Measurements from ENCODE around the gene HLA-B.

HLA-B gene

GRCh38 chr6:31368461-31368860, 11.5 kb upstream of the HLA-B start:
- no peak overlapping the region for H3K27ac Mint-ChIP-seq
- H3K4me3 Mint-ChIP-seq: no peak overlapping the region
- no peak for ATAC-seq
- H3K27me3 Mint-ChIP-seq: peaks cover 19% of the 10 kb centered on the region
- peaks cover 7% of the 10 kb centered on the region for H3K9me3 Mint-ChIP-seq
- H3K4me1 Mint-ChIP-seq: peaks cover 21% of the 10 kb centered on the region
- no peak for DNase-seq
- H3K36me3 Mint-ChIP-seq (ENCODE audit: low read depth): peaks cover 5% of the 10 kb centered on the region

DNA sequence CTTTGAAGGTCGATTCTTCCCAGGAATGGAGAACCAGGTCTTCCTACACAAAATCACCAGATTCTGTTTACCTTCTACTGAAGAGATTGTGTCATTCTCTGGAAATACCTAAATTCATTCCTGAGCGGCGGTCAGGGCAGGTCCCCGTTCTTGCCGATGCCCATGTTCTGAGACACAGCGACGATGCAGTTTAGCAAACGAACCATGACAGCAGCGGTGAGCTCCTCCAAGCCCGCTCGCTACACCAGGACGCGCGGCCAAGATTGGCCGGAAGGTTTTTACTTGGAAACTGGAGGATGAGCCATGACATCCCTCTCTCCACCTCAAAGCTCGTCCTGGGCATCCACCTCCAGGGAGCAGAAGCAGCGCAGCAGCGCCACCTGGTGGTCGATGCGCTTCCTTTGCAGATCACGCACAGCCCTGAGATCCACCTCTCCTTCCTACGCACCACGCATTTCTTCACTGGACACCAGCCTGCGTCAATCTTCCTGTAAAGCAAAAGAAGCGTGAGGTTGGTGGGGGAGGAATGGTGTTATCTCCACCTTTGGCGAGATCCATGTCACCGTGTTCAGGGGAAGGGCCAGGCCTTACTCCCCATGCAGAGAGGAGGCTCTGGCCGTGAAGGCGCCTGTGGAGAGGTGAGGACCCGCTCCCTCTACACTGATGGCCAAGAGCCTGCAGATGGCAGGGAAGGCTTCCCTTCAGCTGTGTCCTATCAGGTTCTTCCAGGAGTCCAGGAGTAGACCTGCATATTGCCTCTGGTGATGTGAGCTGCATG, 9.9 kb upstream of the HLA-B start:
- Mint-ChIP-seq H3K27me3 (peaks cover 18% of the 10 kb centered on the region), H3K36me3 (ENCODE audit: low read depth) (peaks cover 1% of the 10 kb centered on the region), H3K4me3 (peak overlapping the region; percentile 76), H3K27ac (no peak overlapping the region), H3K4me1 (peaks cover 17% of the 10 kb centered on the region), H3K9me3 (peaks cover 1% of the 10 kb centered on the region)
- ATAC-seq: peak; percentile 99
- DNase-seq: peak; percentile 91

DNA sequence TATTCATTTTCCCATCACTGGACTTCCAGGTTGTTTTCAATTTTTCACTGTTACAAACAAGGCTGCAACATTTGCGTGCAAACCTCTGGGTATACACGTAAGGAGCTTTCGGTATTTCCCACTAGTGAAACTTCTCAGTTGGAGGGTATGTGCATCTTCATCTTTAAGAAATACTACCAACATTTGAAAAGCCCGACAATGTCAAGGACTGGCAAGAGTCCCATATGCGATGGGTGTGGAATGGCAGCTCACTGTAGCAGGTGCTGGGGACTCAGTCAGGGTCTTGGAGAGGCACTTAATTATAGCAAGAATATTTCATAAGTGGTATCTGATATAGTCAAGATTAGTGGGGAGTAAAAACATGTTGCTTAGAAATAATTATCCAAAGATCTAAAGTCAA, 8.9 kb upstream of the HLA-B start:
- Mint-ChIP-seq H3K27me3 (peaks cover 17% of the 10 kb centered on the region), H3K9me3 (peaks cover 5% of the 10 kb centered on the region), H3K27ac (no peak overlapping the region), H3K4me1 (peaks cover 17% of the 10 kb centered on the region), H3K36me3 (ENCODE audit: low read depth) (peaks cover 1% of the 10 kb centered on the region), H3K4me3 (no peak overlapping the region)
- no peak for DNase-seq
- ATAC-seq: no peak

DNA sequence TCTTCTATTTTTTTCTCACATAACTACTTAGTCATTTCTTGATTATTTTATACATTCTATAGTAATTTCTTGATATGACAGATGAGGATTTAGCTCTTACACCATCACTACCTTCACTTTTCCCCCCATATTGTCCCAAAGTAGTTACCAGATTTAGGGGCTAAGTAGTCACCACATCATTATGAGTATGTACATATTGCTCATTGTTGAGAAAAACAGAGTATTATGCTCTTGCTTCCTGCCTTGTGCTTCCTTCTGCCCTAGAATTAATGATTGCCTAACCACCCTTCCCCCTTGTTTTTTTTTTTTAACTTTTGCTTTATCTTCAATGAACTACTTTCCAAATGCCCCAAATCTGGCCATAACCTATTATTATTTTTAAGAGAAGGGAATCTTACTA, 6.8 kb upstream of the HLA-B start:
- DNase-seq (no peak), ATAC-seq (no peak)
- Mint-ChIP-seq H3K27me3 (peaks cover 11% of the 10 kb centered on the region), H3K9me3 (peaks cover 12% of the 10 kb centered on the region), H3K27ac (no peak overlapping the region), H3K4me1 (peaks cover 28% of the 10 kb centered on the region), H3K4me3 (no peak overlapping the region), H3K36me3 (ENCODE audit: low read depth) (peaks cover 3% of the 10 kb centered on the region)

DNA sequence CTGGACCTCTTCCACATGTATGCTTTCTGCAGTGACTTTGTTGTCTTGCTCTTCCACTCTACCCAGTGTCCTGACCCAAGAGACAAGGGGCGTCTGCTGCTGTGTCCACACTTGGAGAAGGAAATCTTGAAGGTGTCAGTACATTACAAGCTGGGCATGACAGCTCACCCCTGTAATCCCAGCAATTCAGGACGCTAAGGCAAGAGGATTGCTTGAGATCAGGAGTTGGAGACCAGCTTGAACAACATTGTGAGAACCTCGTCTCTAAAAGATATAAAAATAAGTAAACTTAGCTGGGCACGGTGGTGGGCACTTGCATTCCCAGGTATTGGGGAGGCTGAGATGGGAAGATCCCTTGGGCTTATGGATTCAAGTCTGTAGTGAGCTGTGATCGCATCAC, 5.8 kb upstream of the HLA-B start:
- no peak overlapping the region for H3K27ac Mint-ChIP-seq
- H3K9me3 Mint-ChIP-seq: peaks cover 12% of the 10 kb centered on the region
- peaks cover 8% of the 10 kb centered on the region for H3K27me3 Mint-ChIP-seq
- ATAC-seq (no peak), DNase-seq (no peak)
- no peak overlapping the region for H3K4me3 Mint-ChIP-seq
- H3K36me3 Mint-ChIP-seq (ENCODE audit: low read depth): peaks cover 3% of the 10 kb centered on the region
- peaks cover 39% of the 10 kb centered on the region for H3K4me1 Mint-ChIP-seq

GRCh38 chr6:31359581-31359980, 2.6 kb upstream of the HLA-B start:
- peaks cover 40% of the 10 kb centered on the region for H3K4me1 Mint-ChIP-seq
- DNase-seq (no peak), ATAC-seq (no peak)
- peaks cover 12% of the 10 kb centered on the region for H3K9me3 Mint-ChIP-seq
- H3K27ac Mint-ChIP-seq: no peak overlapping the region
- peaks cover 19% of the 10 kb centered on the region for H3K36me3 Mint-ChIP-seq (ENCODE audit: low read depth)
- peaks cover 3% of the 10 kb centered on the region for H3K27me3 Mint-ChIP-seq
- no peak overlapping the region for H3K4me3 Mint-ChIP-seq

DNA sequence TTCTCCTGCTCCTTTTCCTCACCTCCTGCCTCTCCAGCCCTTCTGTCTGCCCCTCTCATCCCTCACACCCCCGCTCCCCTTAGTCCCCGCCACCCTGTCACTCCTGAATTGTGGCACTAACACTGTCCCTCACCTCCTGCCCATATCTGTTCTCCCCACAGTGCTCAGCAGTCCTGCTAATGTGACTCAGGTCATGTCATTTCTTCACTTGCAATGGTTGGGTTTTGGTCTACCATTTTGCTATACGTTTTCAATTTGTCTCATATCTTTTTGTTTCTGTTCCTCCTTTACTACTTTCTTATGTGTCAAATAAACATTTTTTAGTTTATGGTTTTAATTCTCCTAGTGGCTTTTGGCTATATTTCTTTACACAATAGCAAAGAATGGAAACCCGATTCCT, 1.3 kb upstream of the HLA-B start:
- Mint-ChIP-seq H3K27me3 (peaks cover 3% of the 10 kb centered on the region), H3K4me1 (peaks cover 49% of the 10 kb centered on the region), H3K27ac (peak overlapping the region; percentile 99), H3K9me3 (peaks cover 12% of the 10 kb centered on the region), H3K36me3 (ENCODE audit: low read depth) (peaks cover 31% of the 10 kb centered on the region), H3K4me3 (peak overlapping the region; percentile 96)
- DNase-seq: no peak
- ATAC-seq: no peak

DNA sequence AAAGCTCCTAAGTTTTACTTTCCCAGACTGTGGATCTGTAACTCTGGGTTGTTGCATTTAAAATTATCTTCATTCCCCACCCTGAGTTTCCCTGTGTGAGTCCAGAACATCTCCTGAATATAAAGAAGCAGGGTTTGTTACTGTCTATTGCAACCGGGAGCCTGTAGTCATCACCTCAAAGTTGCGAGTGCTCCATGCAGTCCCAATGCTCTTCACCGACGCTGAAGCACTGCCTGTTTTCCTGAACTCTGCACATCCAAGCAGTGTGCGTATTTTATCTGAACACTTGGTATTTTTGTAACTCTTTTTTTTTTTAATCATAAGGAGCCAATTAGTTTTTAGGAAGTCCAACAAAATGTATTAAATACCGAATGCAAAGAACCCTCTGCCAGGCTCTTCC, 907 bp upstream of the HLA-B start:
- Mint-ChIP-seq H3K27ac (peak overlapping the region; percentile 99), H3K4me1 (peaks cover 52% of the 10 kb centered on the region), H3K4me3 (peak overlapping the region; percentile 96), H3K9me3 (peaks cover 12% of the 10 kb centered on the region), H3K36me3 (ENCODE audit: low read depth) (peaks cover 36% of the 10 kb centered on the region), H3K27me3 (peaks cover 3% of the 10 kb centered on the region)
- DNase-seq (no peak), ATAC-seq (no peak)

- peak overlapping the region; percentile 96 for H3K4me3 Mint-ChIP-seq
- ATAC-seq: peak; percentile 10
- DNase-seq: peak; percentile 60
- no peaks in the 10 kb centered on the region for H3K27me3 Mint-ChIP-seq
- H3K36me3 Mint-ChIP-seq (ENCODE audit: low read depth): peaks cover 38% of the 10 kb centered on the region
- H3K9me3 Mint-ChIP-seq: peaks cover 12% of the 10 kb centered on the region
- peak overlapping the region; percentile 99 for H3K27ac Mint-ChIP-seq
- H3K4me1 Mint-ChIP-seq: peaks cover 64% of the 10 kb centered on the region
Measured at GRCh38 chr6:31356216-31356945, 598 bp downstream of the HLA-B start.

DNA sequence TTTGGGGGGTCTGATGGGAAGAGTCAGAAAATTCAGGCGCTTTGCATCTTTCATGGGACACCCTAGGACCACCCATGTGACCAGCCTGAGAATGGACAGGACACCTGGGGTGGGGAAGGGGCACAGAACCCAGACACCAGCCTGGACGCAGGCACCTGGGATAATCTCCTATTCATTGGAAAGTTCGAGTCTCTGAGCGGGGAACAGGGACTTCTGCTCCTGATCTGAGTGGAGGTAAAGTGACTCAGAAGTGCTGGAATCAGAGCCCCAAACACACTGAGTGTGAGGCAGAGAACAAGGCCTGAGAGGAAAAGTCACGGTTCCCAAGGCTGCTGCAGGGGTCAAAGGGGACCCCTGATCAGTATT, 1.4 kb downstream of the HLA-B start:
- Mint-ChIP-seq H3K4me3 (peak overlapping the region; percentile 96), H3K27me3 (no peaks in the 10 kb centered on the region)

GRCh38 chr6:31354864-31355582, 2.0 kb downstream of the HLA-B start:
- ATAC-seq: no peak
- Mint-ChIP-seq H3K4me1 (peaks cover 67% of the 10 kb centered on the region), H3K4me3 (peak overlapping the region; percentile 96), H3K27me3 (no peaks in the 10 kb centered on the region), H3K9me3 (no peaks in the 10 kb centered on the region), H3K27ac (peak overlapping the region; percentile 88), H3K36me3 (ENCODE audit: low read depth) (peaks cover 35% of the 10 kb centered on the region)
- no peak for DNase-seq

More for the DNA sequence above, 1.4 kb downstream of the HLA-B start:
- peaks cover 69% of the 10 kb centered on the region for H3K4me1 Mint-ChIP-seq
- H3K36me3 Mint-ChIP-seq (ENCODE audit: low read depth): peaks cover 35% of the 10 kb centered on the region
- no peak for ATAC-seq
- DNase-seq: no peak
- peaks cover 3% of the 10 kb centered on the region for H3K9me3 Mint-ChIP-seq
- H3K27ac Mint-ChIP-seq: peak overlapping the region; percentile 88

DNA sequence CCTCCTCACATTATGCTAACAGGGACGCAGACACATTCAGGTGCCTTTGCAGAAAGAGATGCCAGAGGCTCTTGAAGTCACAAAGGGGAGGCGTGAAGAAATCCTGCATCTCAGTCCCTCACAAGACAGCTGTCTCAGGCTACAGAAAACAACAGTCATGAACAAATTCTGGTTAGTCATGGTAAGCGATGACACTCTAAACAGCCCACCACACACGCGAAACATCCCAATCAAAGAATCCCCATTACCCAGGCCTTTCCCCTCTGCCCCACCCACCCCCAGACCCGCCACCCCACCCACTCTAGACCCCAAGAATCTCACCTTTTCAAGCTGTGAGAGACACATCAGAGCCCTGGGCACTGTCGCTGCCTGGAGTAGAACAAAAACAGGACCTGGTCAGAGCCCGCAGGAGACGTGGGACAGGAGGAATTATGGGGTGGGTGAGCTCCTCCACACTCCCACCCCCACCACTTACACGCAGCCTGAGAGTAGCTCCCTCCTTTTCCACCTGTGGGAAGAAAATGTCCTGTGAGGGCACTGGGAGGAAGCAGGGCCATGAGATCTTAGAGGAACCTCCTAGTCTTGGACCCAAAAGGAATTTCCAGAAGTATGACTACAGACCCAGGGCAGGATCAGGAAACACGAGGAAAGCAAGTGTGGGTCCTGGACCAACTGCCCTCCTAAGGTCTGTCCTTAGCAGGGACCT, 2.7 kb downstream of the HLA-B start:
- no peak for ATAC-seq

GRCh38 chr6:31353384-31353945, 3.5 kb downstream of the HLA-B start:
- DNase-seq (no peak), ATAC-seq (no peak)
- H3K36me3 Mint-ChIP-seq (ENCODE audit: low read depth): peaks cover 35% of the 10 kb centered on the region
- H3K27me3 Mint-ChIP-seq: no peaks in the 10 kb centered on the region
- peak overlapping the region; percentile 88 for H3K27ac Mint-ChIP-seq
- peak overlapping the region; percentile 96 for H3K4me3 Mint-ChIP-seq
- H3K4me1 Mint-ChIP-seq: peaks cover 58% of the 10 kb centered on the region
- no peaks in the 10 kb centered on the region for H3K9me3 Mint-ChIP-seq

More for the DNA sequence above, 2.7 kb downstream of the HLA-B start:
- no peaks in the 10 kb centered on the region for H3K27me3 Mint-ChIP-seq
- peaks cover 35% of the 10 kb centered on the region for H3K36me3 Mint-ChIP-seq (ENCODE audit: low read depth)
- H3K4me1 Mint-ChIP-seq: peaks cover 62% of the 10 kb centered on the region
- peak overlapping the region; percentile 96 for H3K4me3 Mint-ChIP-seq
- no peaks in the 10 kb centered on the region for H3K9me3 Mint-ChIP-seq
- peak overlapping the region; percentile 88 for H3K27ac Mint-ChIP-seq
- no peak for DNase-seq

All from activated naive CD8-positive, alpha-beta T cell treated with anti-CD3 and anti-CD28 coated beads, Interleukin-2, amount 50 U/mL, for 24 hours (primary cell).